DND-41 (cell line): ENCODE results near the gene SOS1.

Source experiments
- ATAC-seq: fragments of 200-7000 bp; cut with Tn5 transposase; 3 replicates; pipeline ENCODE4 v1.9.1; 2021; ENCODE audit warnings: low read depth; ENCODE audit not compliant: insufficient read depth
- DNase-seq: peaks from one replicate; pipeline ENCODE4 v3.0.0-alpha.2; 2020
- H2AFZ ChIP-seq: 2 replicates; pipeline ENCODE4 v1.6.0; 2012; ENCODE audit warnings: low read depth, low read length
- H3K27ac ChIP-seq: 2 replicates; pipeline ENCODE4 v1.5.1; 2012; ENCODE audit warnings: low read length, inconsistent platforms
- H3K27me3 ChIP-seq: fragments of 200-600 bp; sonication (generic); 2 replicates; pipeline ENCODE4 v1.6.0; 2012; ENCODE audit warnings: low read length, mild to moderate bottlenecking, inconsistent platforms; ENCODE audit not compliant: insufficient read depth, poor library complexity
- H3K36me3 ChIP-seq: 2 replicates; pipeline ENCODE4 v1.5.1; 2012; ENCODE audit warnings: low read length, inconsistent platforms; ENCODE audit not compliant: insufficient read depth
- H3K4me1 ChIP-seq: 2 replicates; pipeline ENCODE4 v1.5.1; 2012; ENCODE audit warnings: mild to moderate bottlenecking, low read length; ENCODE audit not compliant: insufficient read depth
- H3K4me2 ChIP-seq: 2 replicates; pipeline ENCODE4 v1.6.0; 2012; ENCODE audit warnings: mild to moderate bottlenecking, moderate library complexity, low read length, inconsistent platforms; ENCODE audit not compliant: insufficient read depth
- H3K4me3 ChIP-seq, 2 experiments: fragments of 200-600 bp in 1 of 2; shearing (Covaris generic) in 1 of 2; 2 replicates each; pipeline ENCODE4 v1.5.1; 2012 to 2016; ENCODE audit warnings: inconsistent platforms in 2 of 2, low read length in 2 of 2, mild to moderate bottlenecking in 2 of 2, low read depth in 1 of 2, moderate library complexity in 1 of 2
- H3K79me2 ChIP-seq: 2 replicates; pipeline ENCODE4 v1.6.0; 2012; ENCODE audit warnings: low read length, inconsistent platforms; ENCODE audit not compliant: insufficient read depth
- H3K9ac ChIP-seq: 2 replicates; pipeline ENCODE4 v1.6.0; 2012; ENCODE audit warnings: low read depth, mild to moderate bottlenecking, inconsistent platforms, low read length, moderate library complexity
- H3K9me3 ChIP-seq: 2 replicates; pipeline ENCODE4 v1.5.1; 2012; ENCODE audit warnings: low read length, moderate library complexity, mild to moderate bottlenecking, inconsistent platforms; ENCODE audit not compliant: insufficient read depth, severe bottlenecking
- H4K20me1 ChIP-seq: 2 replicates; pipeline ENCODE4 v1.6.0; 2012; ENCODE audit warnings: low read length; ENCODE audit not compliant: insufficient read depth
- CTCF ChIP-seq: IDR thresholded peaks from 2 replicates; pipeline ENCODE4 v1.5.1; 2012; ENCODE audit warnings: borderline replicate concordance, low read length, moderate library complexity, mild to moderate bottlenecking; ENCODE audit not compliant: poor library complexity, severe bottlenecking; ENCODE audit errors: extremely low read depth
- EZH2 ChIP-seq: IDR thresholded peaks from 3 replicates; pipeline ENCODE4 v1.6.1; 2012; ENCODE audit warnings: borderline replicate concordance, low read depth, mild to moderate bottlenecking, moderate library complexity, low read length, inconsistent platforms; ENCODE audit not compliant: severe bottlenecking

The SOS1 gene

GRCh38 chr2:38935568-38936172 lies 185.2 kb downstream of the SOS1 start:
- Histone ChIP-seq H3K36me3 (no peaks in the 10 kb centered on the region), H3K79me2 (no peaks in the 10 kb centered on the region), H3K9ac (no peak overlapping the region), H3K27ac (no peak overlapping the region), H2AFZ (no peak overlapping the region), H3K9me3 (no peaks in the 10 kb centered on the region), H3K4me1 (no peaks in the 10 kb centered on the region), H3K4me2 (no peak overlapping the region), H3K27me3 (no peaks in the 10 kb centered on the region), H4K20me1 (no peaks in the 10 kb centered on the region), H3K4me3 (no peak overlapping the region)
- ATAC-seq = no peak
- no peak for DNase-seq
- TF ChIP-seq EZH2 (no peak), CTCF (no peak)

GRCh38 chr2:38934742-38935141 lies 186.1 kb downstream of the SOS1 start:
- Histone ChIP-seq H3K4me3 (no peak overlapping the region), H2AFZ (no peak overlapping the region), H3K9ac (no peak overlapping the region), H3K9me3 (no peaks in the 10 kb centered on the region), H3K4me1 (no peaks in the 10 kb centered on the region), H3K27ac (no peak overlapping the region), H3K4me2 (no peak overlapping the region), H3K79me2 (no peaks in the 10 kb centered on the region), H3K36me3 (no peaks in the 10 kb centered on the region), H3K27me3 (no peaks in the 10 kb centered on the region), H4K20me1 (no peaks in the 10 kb centered on the region)
- no peak for ATAC-seq
- TF ChIP-seq CTCF (no peak), EZH2 (no peak)
- DNase-seq = no peak

- Histone ChIP-seq H3K9me3 (no peaks in the 10 kb centered on the region), H4K20me1 (no peaks in the 10 kb centered on the region), H3K4me3 (no peak overlapping the region), H3K9ac (no peak overlapping the region), H2AFZ (no peak overlapping the region), H3K4me1 (no peaks in the 10 kb centered on the region), H3K27me3 (no peaks in the 10 kb centered on the region), H3K4me2 (no peak overlapping the region), H3K79me2 (no peaks in the 10 kb centered on the region), H3K36me3 (no peaks in the 10 kb centered on the region), H3K27ac (no peak overlapping the region)
- no peak for TF ChIP-seq CTCF
- no peak for TF ChIP-seq EZH2
- ATAC-seq = no peak
- no peak for DNase-seq
These were observed 187.2 kb downstream of the SOS1 start for GRCh38 chr2:38933653-38934052.
